K562 (cell line): Measurements from ENCODE around the gene FAM50A. TPM values are rescaled to one million over a fixed set of nuclear protein-coding genes. Genes with fewer than 3 reads are reported as not detected.

Experiments
- ATAC-seq: fragments of 200-7000 bp; cut with Tn5 transposase; 3 replicates; pipeline ENCODE4 v1.9.1; 2020; ENCODE audit warnings: moderate library complexity
- BruUV-seq: library from RNA; stranded (reverse); fragments of 400-500 nt; replicated peaks from 2 replicates; lab custom pipeline; 2021; lab: Mats Ljungman, UMichigan
- CTCF ChIA-PET: fragments of 300-600 bp; formaldehyde crosslinking; extraction: SDS; loops from one replicate; lab custom pipeline; 2021; ENCODE audit warnings: low intra/inter-chr PET ratio; lab: Yijun Ruan, JAX
- POLR2A ChIA-PET: fragments of 300-600, 350-650 bp; sonication (Branson Sonifier 250); formaldehyde crosslinking; extraction: SDS; loops from one replicate; lab custom pipeline; 2021; ENCODE audit warnings: antibody characterized with exemption, inconsistent platforms; lab: Yijun Ruan, JAX
- DNase-seq, 4 experiments: peaks; one replicate each; pipeline versions ENCODE4 v3.0.0 to v3.0.0-alpha.2; 2011 to 2018; ENCODE audit warnings: low spot score in 3 of 4, mixed read lengths in 3 of 4; ENCODE audit errors: extremely low read depth in 1 of 4
- FAIRE-seq: peaks from 2 replicates; lab custom pipeline; 2011; peaks lifted over from hg19 to GRCh38; lab: Jason Lieb, UNC
- H2AFZ ChIP-seq: 2 replicates; pipeline ENCODE4 v1.6.0; 2011; ENCODE audit warnings: low read depth, low read length, control low read depth, inconsistent platforms
- H3K27ac ChIP-seq: fragments of 200-600 bp; 3 replicates; pipeline ENCODE4 v1.8.0; 2011; ENCODE audit warnings: low read depth, mild to moderate bottlenecking, control low read depth, inconsistent platforms, low read length, moderate library complexity, mixed read lengths; ENCODE audit errors: extremely low read depth
- H3K27me3 ChIP-seq, 2 experiments: fragments of 300-600 bp in 1 of 2; 2 replicates in 1 of 2; 3 replicates in 1 of 2; pipeline versions ENCODE4 v1.6.0 to v1.8.0; 2011; ENCODE audit warnings: inconsistent platforms in 2 of 2, low read length in 2 of 2, mild to moderate bottlenecking in 1 of 2, mixed read lengths in 1 of 2, moderate library complexity in 1 of 2; ENCODE audit not compliant: control insufficient read depth in 2 of 2, insufficient read depth in 2 of 2
- H3K36me3 ChIP-seq: fragments of 300-600 bp; 3 replicates; pipeline ENCODE4 v1.8.0; 2011; ENCODE audit warnings: mild to moderate bottlenecking, low read length, inconsistent platforms; ENCODE audit not compliant: control insufficient read depth, insufficient read depth
- H3K4me1 ChIP-seq, 2 experiments: fragments of 200-600 bp in 1 of 2; replicated peaks in 1 of 2; 2 replicates in 1 of 2; 3 replicates in 1 of 2; pipeline versions ENCODE4 v1.5.1 to v1.8.0; 2011; ENCODE audit warnings: inconsistent platforms in 2 of 2, low read length in 2 of 2, mild to moderate bottlenecking in 1 of 2, mixed read lengths in 1 of 2, moderate library complexity in 1 of 2; ENCODE audit not compliant: control insufficient read depth in 2 of 2, insufficient read depth in 2 of 2
- H3K4me2 ChIP-seq: 2 replicates; pipeline ENCODE4 v1.6.1; 2011; ENCODE audit warnings: low read length, control low read depth, inconsistent platforms, mixed read lengths; ENCODE audit not compliant: insufficient read depth
- H3K4me3 ChIP-seq: fragments of 200-600 bp; sonication (generic), shearing (Covaris generic); 2 replicates; pipeline ENCODE4 v1.5.1; 2016; ENCODE audit warnings: control low read depth, inconsistent platforms
- H3K79me2 ChIP-seq: fragments of 200-600 bp; 3 replicates; pipeline ENCODE4 v1.8.0; 2011; ENCODE audit warnings: low read length, inconsistent platforms; ENCODE audit not compliant: control insufficient read depth, insufficient read depth
- H3K9ac ChIP-seq, 2 experiments: 2 replicates each; pipeline versions ENCODE4 v1.6.0 to v1.6.1; 2011; ENCODE audit warnings: low read depth in 2 of 2, low read length in 2 of 2, control low read depth in 1 of 2, inconsistent platforms in 1 of 2, mild to moderate bottlenecking in 1 of 2, mixed read lengths in 1 of 2; ENCODE audit not compliant: insufficient read depth in 1 of 2
- H3K9me1 ChIP-seq: one replicate; pipeline ENCODE4 v1.6.0; 2011; ENCODE audit warnings: inconsistent platforms, mild to moderate bottlenecking, low read length, moderate library complexity; ENCODE audit not compliant: control insufficient read depth, insufficient read depth
- H3K9me3 ChIP-seq: replicated peaks from 2 replicates; pipeline ENCODE4 v1.5.1; 2011; ENCODE audit warnings: low read depth, low read length, inconsistent platforms; ENCODE audit not compliant: control insufficient read depth, insufficient read depth
- H4K20me1 ChIP-seq: replicated peaks from 2 replicates; pipeline ENCODE4 v1.6.1; 2011; ENCODE audit warnings: low read length, inconsistent platforms, mixed read lengths; ENCODE audit not compliant: control insufficient read depth, insufficient read depth
- FOXJ2 ChIP-seq: fragments of 200-800 bp; sonication (Bioruptor generic); IDR thresholded peaks from 2 replicates; pipeline ENCODE4 v1.6.1; 2016; ENCODE audit warnings: missing genetic modification characterization, missing compliant biosample characterization
- KDM2B ChIP-seq: fragments of 250-450 bp; sonication (Bioruptor Pico); IDR thresholded peaks from 2 replicates; pipeline ENCODE4 v1.8.0; 2021; ENCODE audit warnings: mild to moderate bottlenecking, moderate library complexity
- KDM4B ChIP-seq, 2 experiments: fragments of 450-650 bp in 1 of 2; sonication (generic) in 1 of 2; IDR thresholded peaks; 2 replicates each; pipeline ENCODE4 v1.6.1; 2016 to 2017; ENCODE audit warnings: borderline replicate concordance in 2 of 2, antibody characterized with exemption in 1 of 2, low read depth in 1 of 2, mild to moderate bottlenecking in 1 of 2
- KLF10 ChIP-seq: fragments of 250-450 bp; sonication (Bioruptor Pico); IDR thresholded peaks from 2 replicates; pipeline ENCODE4 v1.6.1; 2021; ENCODE audit warnings: matching md5 sums
- TAF15 ChIP-seq: fragments of 200-400 bp; formaldehyde crosslinking; IDR thresholded peaks from 2 replicates; pipeline ENCODE4 v1.6.1; 2017; ENCODE audit warnings: mild to moderate bottlenecking, low read depth, low read length, moderate library complexity
- ZNF253 ChIP-seq: fragments of 250-450 bp; sonication (Bioruptor Pico); conservative IDR thresholded peaks from 2 replicates; pipeline ENCODE4 v1.6.1; 2021; ENCODE audit warnings: mild to moderate bottlenecking
- ZNF609 ChIP-seq: sonication (generic); formaldehyde crosslinking; IDR thresholded peaks from 2 replicates; pipeline ENCODE4 v1.8.1; 2023; ENCODE audit warnings: missing genetic modification reagents, mild to moderate bottlenecking, borderline replicate concordance
- WGBS: fragments of 100-300 bp; shearing (Covaris generic); methylation state at CpG from one replicate; pipeline ENCODE4 v1.1.6; 2016; ENCODE audit warnings: low coverage, mixed read lengths; ENCODE audit not compliant: insufficient coverage; ENCODE audit errors: missing lambda C conversion rate; 5-methylcytosine and 5-hydroxymethylcytosine counted together
- in situ Hi-C: fragments of 300-500 bp; cut with MboI; formaldehyde crosslinking; loops from 4 replicates; pipeline ENCODE4 v1.15.0; 2018; ENCODE audit warnings: inconsistent platforms, mixed read lengths
- intact Hi-C: fragments of 100-400 bp; cut with micrococcal nuclease; formaldehyde crosslinking; loops from 2 replicates; pipeline ENCODE4 v1.14.2; 2022
- polyA plus RNA-seq, 8 experiments: library from polyadenylated mRNA; depleted of rRNA in 4 of 8; stranded (reverse) in 5 of 8; unstranded in 3 of 8; fragments of >200 nt; fragmentation: Nextera tagmentation in 2 of 8; fragmentation: Illumina TruSeq in 1 of 8; extraction: Ambion mirVana in 2 of 8; extraction: Trizol in 1 of 8; gene quantifications; 2 replicates each; pipeline versions ENCODE4 v1.2.1 to v1.2.3, GENCODE V29; 2011 to 2014; ENCODE audit warnings: inconsistent platforms in 1 of 8, missing spikeins in 1 of 8
- total RNA-seq, 7 experiments: library from RNA; depleted of rRNA in 6 of 7; stranded (reverse); fragments of >200 nt in 6 of 7; fragmentation: Illumina TruSeq in 2 of 7; extraction: Trizol in 2 of 7; gene quantifications; 2 replicates each; pipeline versions ENCODE4 v1.2.1 to v1.2.3, GENCODE V29; 2011 to 2021; ENCODE audit warnings: low replicate concordance in 1 of 7

FAM50A gene
- total and polyA plus RNA-seq, 9 of the 15 experiments (the other 6 are each of a cell fraction or from before 2014, with no cell fraction given), result 4.4 to 114 (median 67.3) TPM

DNA sequence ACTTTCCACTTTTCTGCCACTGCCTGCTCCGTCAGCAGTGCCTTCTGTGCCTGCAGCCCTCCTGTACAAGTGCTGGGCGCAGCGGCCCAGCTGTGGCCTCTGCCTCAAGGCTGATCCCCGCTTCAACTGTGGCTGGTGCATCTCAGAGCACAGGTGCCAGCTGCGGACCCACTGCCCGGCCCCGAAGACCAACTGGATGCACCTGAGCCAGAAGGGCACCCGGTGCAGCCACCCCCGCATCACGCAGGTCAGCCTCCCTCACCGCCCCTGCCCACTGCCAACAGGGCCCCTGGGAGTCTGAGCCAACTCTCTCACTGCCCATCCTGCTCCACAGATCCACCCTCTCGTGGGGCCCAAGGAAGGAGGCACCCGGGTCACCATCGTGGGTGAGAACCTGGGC lies 21.7 kb downstream of the FAM50A start:
- no TSS peak for BruUV-seq
- WGBS, result 100% methylated on average over 5 of the region's 14 CpGs
- FAIRE-seq (no peak), ATAC-seq (no peak), DNase-seq (no peak)
- H4K20me1 ChIP-seq, result no peaks in the 10 kb centered on the region
- H3K9me1 ChIP-seq, result no peaks in the 10 kb centered on the region
- no peak overlapping the region for H3K9ac ChIP-seq
- H3K4me3 ChIP-seq, result no peak overlapping the region
- H3K27ac ChIP-seq, result no peak overlapping the region
- no peak for TF ChIP-seq KDM2B (CRISPR knock-in tag)
- no peak for TF ChIP-seq ZNF609 (CRISPR knock-in tag)
- TF ChIP-seq KLF10 (CRISPR knock-in tag), result no peak
- TF ChIP-seq ZNF253 (CRISPR knock-in tag), result no peak
- TF ChIP-seq TAF15, result no peak
- TF ChIP-seq FOXJ2 (tag), result no peak
- no peak for TF ChIP-seq KDM4B (IDR thresholded peaks at IDR 0.05; ENCODE audit: borderline replicate concordance in 2 of 2, low read depth in 1 of 2)
- intact Hi-C loops (no loop called here), in situ Hi-C loops (no loop called here)
- H3K9me3 ChIP-seq, result no peaks in the 10 kb centered on the region
- H3K27me3 ChIP-seq, result no peaks in the 10 kb centered on the region
- CTCF ChIA-PET, result no interaction called here
- POLR2A ChIA-PET, result interaction anchor here (0.9 to 2.0 kb wide), 3 partner anchors 8 to 12 kb away, joined by 4 to 6 read pairs (median 5); no protein-coding TSS in a partner anchor
- H3K79me2 ChIP-seq, result peaks cover 5% of the 10 kb centered on the region; the same call in 2 of the 3 replicates
- no peak overlapping the region for H2AFZ ChIP-seq
- no peak overlapping the region for H3K4me2 ChIP-seq
- peaks cover 88% of the 10 kb centered on the region; the same call in 2 of the 3 replicates for H3K36me3 ChIP-seq
- peaks cover 0 to 22% of the 10 kb centered on the region in 2 experiments; a peak in 2 of 5 replicates for H3K4me1 ChIP-seq
